Activated CD4-positive, alpha-beta T cell treated with anti-CD3 and anti-CD28 coated beads for 36 hours (primary cell): Measurements from ENCODE around the gene TTC21A. TPM values are rescaled to one million over a fixed set of nuclear protein-coding genes. Genes with fewer than 3 reads are reported as not detected.
A peak's percentile ranks its signal among the peaks of the same experiment; 100 is the strongest.

ENCODE experiments used
- ATAC-seq: fragments of 200-7000 bp; cut with Tn5 transposase; one replicate; pipeline ENCODE4 v1.10.0; 2021; ENCODE audit warnings: mild to moderate bottlenecking, moderate library complexity
- CTCF ChIA-PET: fragments of 350-600 bp; sonication (Branson Sonifier 250); formaldehyde crosslinking; loops from one replicate; lab custom pipeline; 2021; ENCODE audit warnings: antibody characterized with exemption; lab: Charles Lee
- POLR2A ChIA-PET: fragments of 350-600 bp; sonication (Branson Sonifier 250); formaldehyde crosslinking; loops from one replicate; lab custom pipeline; 2021; ENCODE audit warnings: antibody characterized with exemption, inconsistent platforms; lab: Charles Lee
- DNase-seq: peaks from one replicate; pipeline ENCODE4 v3.0.0-alpha.2; 2020
- H3K27ac Mint-ChIP-seq: one replicate; pipeline ENCODE4 v1.8.0; 2021; ENCODE audit warnings: mixed read lengths
- H3K27me3 Mint-ChIP-seq: one replicate; pipeline ENCODE4 v1.8.0; 2021; ENCODE audit warnings: mixed read lengths
- H3K36me3 Mint-ChIP-seq: one replicate; pipeline ENCODE4 v1.8.0; 2021; ENCODE audit warnings: low read depth, mixed read lengths
- H3K4me1 Mint-ChIP-seq: one replicate; pipeline ENCODE4 v1.8.0; 2021; ENCODE audit warnings: mixed read lengths
- H3K4me3 Mint-ChIP-seq: one replicate; pipeline ENCODE4 v1.8.0; 2021; ENCODE audit warnings: mild to moderate bottlenecking, moderate library complexity, mixed read lengths
- H3K9me3 Mint-ChIP-seq: one replicate; pipeline ENCODE4 v1.8.0; 2021; ENCODE audit warnings: low read depth, mixed read lengths
- intact Hi-C, 2 experiments: fragments of 100-400 bp; cut with DNase I in 1 of 2; cut with micrococcal nuclease in 1 of 2; formaldehyde crosslinking; loops; one replicate each; pipeline versions ENCODE4 v1.14.2 to v1.15.1; 2022 to 2024; cut with DNase I, micrococcal nuclease
- total RNA-seq, 2 experiments: library from RNA; stranded (reverse); gene quantifications; one replicate each; pipeline ENCODE4 v1.2.3, GENCODE V29; 2021

The TTC21A gene
- total RNA-seq, 2 experiments from 2014 or later: 1.8 to 2.3 TPM

- no peak for DNase-seq
- H3K4me3 Mint-ChIP-seq: peak overlapping the region; percentile 83
- no peaks in the 10 kb centered on the region for H3K9me3 Mint-ChIP-seq
- no peaks in the 10 kb centered on the region for H3K27me3 Mint-ChIP-seq
- H3K36me3 Mint-ChIP-seq: peaks cover 1% of the 10 kb centered on the region
- CTCF ChIA-PET: interaction anchor here (0.9 to 5.3 kb wide), 7 partner anchors 47 to 185 kb away, joined by 3 to 29 read pairs (median 3); no protein-coding TSS in a partner anchor
- ATAC-seq: no peak
- peaks cover 36% of the 10 kb centered on the region for H3K4me1 Mint-ChIP-seq
- H3K27ac Mint-ChIP-seq: peak overlapping the region; percentile 68
- POLR2A ChIA-PET: no interaction called here
- intact Hi-C loops: loop anchor here (2.0 to 10.0 kb wide), 3 partner anchors 56 to 278 kb away; partner anchors contain the start of genes SCN11A (in 1 of the 2) and SLC25A38 (in 1 of the 2)
Observed at GRCh38 chr3:39106281-39106811, 1.1 kb upstream of the TTC21A start.

DNA sequence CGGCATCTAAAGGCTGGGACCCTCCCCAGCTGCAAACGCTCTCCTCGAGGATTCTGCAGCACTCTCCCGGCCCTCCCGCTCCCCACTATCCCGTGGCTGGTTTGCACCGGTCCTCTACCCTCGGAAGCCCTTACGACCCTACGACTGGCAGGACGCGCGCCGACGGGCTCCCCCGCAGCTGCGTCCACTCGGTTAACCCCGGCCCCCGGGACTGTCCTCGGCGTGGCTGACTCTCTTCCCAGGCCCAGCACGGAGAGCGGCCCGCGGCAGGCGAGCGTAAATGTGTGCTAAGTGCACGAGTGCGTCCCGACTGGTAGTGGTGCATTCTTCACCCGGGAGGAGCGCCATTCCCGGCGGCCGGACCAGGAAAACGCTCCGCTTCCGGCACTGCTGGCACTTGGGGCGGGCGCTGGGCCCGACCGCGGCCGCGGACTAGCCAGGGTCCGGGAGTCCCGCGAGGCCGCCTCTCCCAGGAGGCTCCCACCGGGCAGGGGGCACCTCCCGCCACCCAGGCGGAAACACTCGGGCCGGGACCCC, 561 bp upstream of the TTC21A start:
- intact Hi-C loops: loop anchor here (1.0 to 10.0 kb wide), 5 partner anchors 56 to 278 kb away; partner anchors contain the start of genes SLC25A38 (in 2 of the 2) and SCN11A (in 1 of the 2)
- DNase-seq (peak; percentile 37), ATAC-seq (peak; percentile 15)
- CTCF ChIA-PET: interaction anchor here (0.6 to 5.3 kb wide), 5 partner anchors 48 to 185 kb away, joined by 3 to 29 read pairs (median 3); no protein-coding TSS in a partner anchor
- Mint-ChIP-seq H3K36me3 (peaks cover 1% of the 10 kb centered on the region), H3K4me1 (peaks cover 36% of the 10 kb centered on the region), H3K4me3 (peak overlapping the region; percentile 83), H3K9me3 (no peaks in the 10 kb centered on the region), H3K27me3 (no peaks in the 10 kb centered on the region), H3K27ac (peak overlapping the region; percentile 68)
- POLR2A ChIA-PET: interaction anchor here (1.0 kb wide), 1 partner anchor 44 kb away, joined by 5 read pairs; no protein-coding TSS in a partner anchor

- peaks cover 1% of the 10 kb centered on the region for H3K36me3 Mint-ChIP-seq
- peak; percentile 23 for ATAC-seq
- ChIA-PET CTCF (interaction anchor here (0.9 to 5.3 kb wide), 4 partner anchors 10 to 183 kb away, joined by 3 to 29 read pairs (median 6); no protein-coding TSS in a partner anchor), POLR2A (interaction anchor here (0.5 to 1.0 kb wide), 2 partner anchors 42 to 44 kb away, joined by 5 to 6 read pairs; no protein-coding TSS in a partner anchor)
- H3K27me3 Mint-ChIP-seq: no peaks in the 10 kb centered on the region
- DNase-seq: peak; percentile 36
- intact Hi-C loops: loop anchor here in 1 of 2 experiments (2.0 to 10.0 kb wide), 2 partner anchors 41 to 277 kb away; partner anchors contain the start of gene SLC25A38
- H3K4me1 Mint-ChIP-seq: peaks cover 36% of the 10 kb centered on the region
- H3K27ac Mint-ChIP-seq: peak overlapping the region; percentile 77
- H3K9me3 Mint-ChIP-seq: no peaks in the 10 kb centered on the region
- H3K4me3 Mint-ChIP-seq: peak overlapping the region; percentile 82
Observed at GRCh38 chr3:39108200-39108710, 775 bp downstream of the TTC21A start.

GRCh38 chr3:39109086-39109485, 1.6 kb downstream of the TTC21A start:
- no peak for ATAC-seq
- peak overlapping the region; percentile 18 for H3K27ac Mint-ChIP-seq
- intact Hi-C loops: loop anchor here in 1 of 2 experiments (2.0 to 10.0 kb wide), 2 partner anchors 40 to 276 kb away; partner anchors contain the start of gene SLC25A38

DNA sequence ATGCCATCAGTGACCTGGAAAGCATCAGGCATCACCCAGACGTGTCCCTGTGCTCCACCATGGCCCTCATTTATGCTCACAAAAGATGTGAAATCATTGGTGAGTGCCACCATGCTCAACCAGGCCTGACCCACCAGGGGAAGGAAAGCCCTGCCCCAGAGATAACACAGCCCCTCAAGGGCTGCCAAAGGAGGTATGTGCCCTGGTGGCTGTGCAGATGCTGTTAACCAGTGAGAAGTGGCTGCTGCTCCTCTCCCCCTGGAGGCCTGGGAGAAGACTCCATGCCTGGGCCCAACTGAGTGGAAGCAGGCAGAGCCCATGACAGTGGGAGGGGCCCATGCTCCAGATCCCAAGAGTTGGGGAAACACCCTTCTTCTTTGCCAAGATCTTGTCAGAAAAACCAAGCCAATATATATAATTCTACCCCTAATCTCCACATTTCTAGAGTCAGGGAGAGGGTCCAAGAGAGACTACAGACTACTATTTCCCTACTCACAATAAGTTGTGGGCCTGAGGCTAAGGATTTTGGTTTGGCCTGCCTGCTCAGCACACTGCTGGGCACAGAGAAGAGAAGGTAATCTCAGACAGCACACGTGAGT, 2.7 kb downstream of the TTC21A start:
- DNase-seq (no peak), ATAC-seq (no peak)
- Mint-ChIP-seq H3K27me3 (no peaks in the 10 kb centered on the region), H3K4me1 (peaks cover 31% of the 10 kb centered on the region), H3K36me3 (peaks cover 1% of the 10 kb centered on the region), H3K9me3 (no peaks in the 10 kb centered on the region), H3K4me3 (no peak overlapping the region), H3K27ac (no peak overlapping the region)
- intact Hi-C loops: no loop called here
- POLR2A ChIA-PET: no interaction called here
- CTCF ChIA-PET: interaction anchor here (0.6 kb wide), 1 partner anchor 25 kb away, joined by 3 read pairs; no protein-coding TSS in a partner anchor

More at GRCh38 chr3:39109086-39109485, 1.6 kb downstream of the TTC21A start:
- no peaks in the 10 kb centered on the region for H3K9me3 Mint-ChIP-seq
- H3K4me3 Mint-ChIP-seq: no peak overlapping the region
- CTCF ChIA-PET: interaction anchor here (0.6 to 5.3 kb wide), 5 partner anchors 36 to 183 kb away, joined by 3 to 29 read pairs (median 5); no protein-coding TSS in a partner anchor
- POLR2A ChIA-PET: no interaction called here
- H3K27me3 Mint-ChIP-seq: no peaks in the 10 kb centered on the region
- H3K36me3 Mint-ChIP-seq: peaks cover 1% of the 10 kb centered on the region
- peaks cover 34% of the 10 kb centered on the region for H3K4me1 Mint-ChIP-seq
- DNase-seq: no peak

DNA sequence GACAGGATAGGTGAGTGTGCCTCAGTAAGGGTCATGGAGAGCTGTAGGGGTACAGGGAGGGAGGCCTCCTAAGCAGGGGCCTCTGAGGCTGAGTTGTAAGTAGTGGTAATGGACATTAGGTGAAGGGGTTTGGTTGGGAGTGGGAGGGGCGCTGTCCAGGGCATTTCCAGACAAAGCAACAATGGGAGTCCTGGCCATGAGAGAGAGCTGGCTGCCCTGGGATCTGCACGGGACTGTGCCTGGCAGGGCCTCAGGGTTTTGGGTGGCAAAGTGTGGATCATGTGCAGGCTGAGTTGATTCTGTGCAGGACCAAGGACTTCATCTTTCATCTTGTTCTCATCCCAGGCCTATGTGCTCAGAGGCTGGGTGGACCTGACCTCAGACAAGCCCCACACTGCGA, 4.6 kb downstream of the TTC21A start:
- Mint-ChIP-seq H3K4me3 (no peak overlapping the region), H3K27ac (no peak overlapping the region), H3K27me3 (no peaks in the 10 kb centered on the region), H3K4me1 (peaks cover 13% of the 10 kb centered on the region), H3K9me3 (no peaks in the 10 kb centered on the region), H3K36me3 (no peaks in the 10 kb centered on the region)
- ChIA-PET CTCF (no interaction called here), POLR2A (no interaction called here)
- intact Hi-C loops: no loop called here
- ATAC-seq (no peak), DNase-seq (no peak)

- intact Hi-C loops: no loop called here
- no peaks in the 10 kb centered on the region for H3K36me3 Mint-ChIP-seq
- POLR2A ChIA-PET: no interaction called here
- no peaks in the 10 kb centered on the region for H3K9me3 Mint-ChIP-seq
- CTCF ChIA-PET: no interaction called here
- ATAC-seq: no peak
- DNase-seq: no peak
- H3K4me3 Mint-ChIP-seq: no peak overlapping the region
- peaks cover 13% of the 10 kb centered on the region for H3K4me1 Mint-ChIP-seq
- H3K27me3 Mint-ChIP-seq: no peaks in the 10 kb centered on the region
- H3K27ac Mint-ChIP-seq: no peak overlapping the region
Observed at GRCh38 chr3:39112535-39112934, 5.1 kb downstream of the TTC21A start.

DNA sequence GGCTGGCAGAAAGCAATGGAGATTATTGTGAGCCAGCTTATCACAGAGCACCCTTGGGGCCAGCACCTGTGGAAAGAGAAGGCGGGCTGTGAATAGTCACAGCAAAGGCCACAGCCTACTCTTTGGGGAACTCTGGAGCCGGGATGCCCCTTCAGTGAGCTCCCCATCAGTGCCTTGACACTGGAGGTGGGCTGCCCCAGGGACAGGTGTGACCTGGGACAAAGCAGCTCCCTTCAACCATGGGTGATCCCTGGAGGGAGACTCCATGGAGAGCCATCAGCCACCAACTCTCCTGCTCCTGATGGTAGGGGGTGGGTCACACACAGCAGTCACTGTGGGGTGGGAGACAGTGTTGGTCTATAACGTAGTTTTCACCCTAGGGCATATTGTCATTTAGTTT, 5.8 kb downstream of the TTC21A start:
- Mint-ChIP-seq H3K27ac (no peak overlapping the region), H3K4me1 (peaks cover 6% of the 10 kb centered on the region), H3K9me3 (no peaks in the 10 kb centered on the region), H3K4me3 (no peak overlapping the region), H3K36me3 (no peaks in the 10 kb centered on the region), H3K27me3 (no peaks in the 10 kb centered on the region)
- no peak for ATAC-seq
- DNase-seq: no peak
- intact Hi-C loops: no loop called here
- POLR2A ChIA-PET: no interaction called here
- CTCF ChIA-PET: no interaction called here

- H3K4me3 Mint-ChIP-seq: no peak overlapping the region
- intact Hi-C loops: no loop called here
- ATAC-seq: no peak
Observed at GRCh38 chr3:39114456-39114855, 7.0 kb downstream of the TTC21A start.

GRCh38 chr3:39115870-39116269, 8.4 kb downstream of the TTC21A start:
- H3K27me3 Mint-ChIP-seq: no peaks in the 10 kb centered on the region
- no peak overlapping the region for H3K4me3 Mint-ChIP-seq
- ChIA-PET POLR2A (no interaction called here), CTCF (interaction anchor here (0.7 to 1.5 kb wide), 6 partner anchors 11 to 156 kb away, joined by 3 to 6 read pairs (median 4); no protein-coding TSS in a partner anchor)
- intact Hi-C loops: no loop called here
- ATAC-seq (no peak), DNase-seq (no peak)
- H3K27ac Mint-ChIP-seq: no peak overlapping the region
- H3K36me3 Mint-ChIP-seq: no peaks in the 10 kb centered on the region
- H3K4me1 Mint-ChIP-seq: no peaks in the 10 kb centered on the region
- H3K9me3 Mint-ChIP-seq: no peaks in the 10 kb centered on the region

More at GRCh38 chr3:39114456-39114855, 7.0 kb downstream of the TTC21A start:
- no peaks in the 10 kb centered on the region for H3K9me3 Mint-ChIP-seq
- POLR2A ChIA-PET: no interaction called here
- CTCF ChIA-PET: interaction anchor here (1.2 kb wide), 1 partner anchor 174 kb away, joined by 5 read pairs; no protein-coding TSS in a partner anchor
- no peaks in the 10 kb centered on the region for H3K27me3 Mint-ChIP-seq
- no peak overlapping the region for H3K27ac Mint-ChIP-seq
- no peaks in the 10 kb centered on the region for H3K36me3 Mint-ChIP-seq
- no peak for DNase-seq
- H3K4me1 Mint-ChIP-seq: no peaks in the 10 kb centered on the region

GRCh38 chr3:39118079-39118478, 10.6 kb downstream of the TTC21A start:
- intact Hi-C loops: no loop called here
- Mint-ChIP-seq H3K4me1 (no peaks in the 10 kb centered on the region), H3K4me3 (no peak overlapping the region), H3K27me3 (no peaks in the 10 kb centered on the region), H3K36me3 (no peaks in the 10 kb centered on the region), H3K9me3 (no peaks in the 10 kb centered on the region), H3K27ac (no peak overlapping the region)
- ChIA-PET CTCF (interaction anchor here (1.0 to 1.9 kb wide), 3 partner anchors 8 to 174 kb away, joined by 3 to 11 read pairs (median 8); no protein-coding TSS in a partner anchor), POLR2A (no interaction called here)
- no peak for ATAC-seq
- DNase-seq: no peak
